ENCODE measurements around the gene GALT.

GRCh38 chr9:34656992-34657391, 10.5 kb downstream of the GALT start:
- TF ChIP-seq PAXIP1 (CRISPR knock-in tag; conservative IDR thresholded peaks at IDR 0.05) (no peak), BCLAF1 (IDR thresholded peaks at IDR 0.05) (no peak), JUND (CRISPR knock-in tag; IDR thresholded peaks at IDR 0.05) (no peak), NR3C1 (CRISPR knock-in tag; IDR thresholded peaks at IDR 0.05) (no peak)

Measured in HepG2 (cell line).